ENCODE measurements around the gene SIVA1.
"Not testable (repeated sequence)": the region's sequence is repeated elsewhere in the genome, so short reads cannot be mapped to it uniquely, and the experiment has no call there.

- not testable (repeated sequence) for TF ChIP-seq YY1 (IDR thresholded peaks at IDR 0.05; ENCODE audit: insufficient read depth, insufficient read length); SUZ12 (IDR thresholded peaks at IDR 0.05; ENCODE audit: extremely low read depth, insufficient read depth, insufficient read length)
Measured at GRCh38 chr14:104729176-104729834, 23.6 kb upstream of the SIVA1 start.

Measured in NT2/D1 (cell line).